ENCODE data around the gene OOEP. TPM values are rescaled to one million over a fixed set of nuclear protein-coding genes. Genes with fewer than 3 reads are reported as not detected.

OOEP gene
- total and polyA plus RNA-seq, 2 of the 13 experiments (the other 11 are each of a cell fraction or from before 2014, with no cell fraction given): not detected

GRCh38 chr6:73348550-73349204, 21.0 kb downstream of the OOEP start (continued):
- no peak for TF ChIP-seq ZBTB33 (CRISPR knock-in tag; IDR thresholded peaks at IDR 0.05)
- no peak for TF ChIP-seq NCOA5 (CRISPR knock-in tag; IDR thresholded peaks at IDR 0.05)

GRCh38 chr6:73343164-73343563, 26.5 kb downstream of the OOEP start:
- POLR2A ChIA-PET: no interaction called here
- Histone ChIP-seq H3K4me2 (ENCODE audit: low read depth, low read length) (no peak overlapping the region), H2AFZ (ENCODE audit: low read length) (no peak overlapping the region), H4K20me1 (ENCODE audit: insufficient read depth, low read length) (no peaks in the 10 kb centered on the region), H3K4me1 (ENCODE audit: insufficient read depth, low read length) (no peaks in the 10 kb centered on the region), H3K36me3 (replicated peaks in 1 of 2; ENCODE audit: control insufficient read depth in 1 of 2, insufficient read depth in 2 of 2, low read length in 2 of 2) (no peaks in the 10 kb centered on the region), H3K79me2 (ENCODE audit: insufficient read depth, low read length) (no peaks in the 10 kb centered on the region), H3K9me3 (ENCODE audit: low read length) (no peaks in the 10 kb centered on the region), H3K27me3 (ENCODE audit: control insufficient read depth in 1 of 2, insufficient read depth in 2 of 2, low read length in 2 of 2) (peaks cover 0 to 7% of the 10 kb centered on the region in 2 experiments; a peak in 1 of 5 replicates), H3K9ac (ENCODE audit: insufficient read depth, low read depth, low read length) (no peak overlapping the region), H3K4me3 (replicated peaks in 1 of 3; ENCODE audit: insufficient read depth in 1 of 3, low read depth in 2 of 3, low read length in 3 of 3) (no peak overlapping the region), H3K27ac (ENCODE audit: extremely low read length, insufficient read depth, low read length) (no peak overlapping the region)
- ATAC-seq: no peak
- BruUV-seq (replicated peaks): no TSS peak
- intact Hi-C loops (cut with micrococcal nuclease; ENCODE audit: unreplicated experiment) (no loop called here), in situ Hi-C loops (cut with HindIII; ENCODE audit: extremely low pct_ligation_motif_present, low pct_unique_long_range_greater_than_20kb) (no loop called here)
- no peak for FAIRE-seq
- CTCF ChIA-PET (ENCODE audit: low intra/inter-chr PET ratio, low total read pairs): no interaction called here
- TF ChIP-seq SMYD3 (CRISPR knock-in tag; IDR thresholded peaks at IDR 0.05) (no peak), MXD3 (CRISPR knock-in tag; IDR thresholded peaks at IDR 0.05) (no peak), ZNF124 (CRISPR knock-in tag; IDR thresholded peaks at IDR 0.05) (no peak), HIC2 (CRISPR knock-in tag; IDR thresholded peaks at IDR 0.05; ENCODE audit: low read depth) (no peak), SIN3B (IDR thresholded peaks at IDR 0.05; ENCODE audit: low read length) (no peak), CREB3 (CRISPR knock-in tag; IDR thresholded peaks at IDR 0.05) (no peak), HMGXB4 (CRISPR knock-in tag; IDR thresholded peaks at IDR 0.05; ENCODE audit: borderline replicate concordance in 1 of 2, low read depth in 1 of 2) (no peak), ZBTB44 (CRISPR knock-in tag; IDR thresholded peaks at IDR 0.05) (no peak)
- no peak for DNase-seq (ENCODE audit: low spot score)

All from HepG2 (cell line).